Neural progenitor cell (in vitro differentiated cells): ENCODE data around the gene C3orf70. TPM values are rescaled to one million over a fixed set of nuclear protein-coding genes. Genes with fewer than 3 reads are reported as not detected.
A peak's percentile ranks its signal among the peaks of the same experiment; 100 is the strongest.

ENCODE experiments used
- DNase-seq: peaks from one replicate; pipeline ENCODE4 v3.0.0-alpha.2; 2016; ENCODE audit warnings: low spot score
- H2AFZ ChIP-seq: fragments of 200-600 bp; sonication (generic); replicated peaks from 2 replicates; pipeline ENCODE4 v1.6.1; 2016; ENCODE audit warnings: antibody characterized with exemption
- H3F3A ChIP-seq: fragments of 200-600 bp; sonication (generic); 2 replicates; pipeline ENCODE4 v1.6.1; 2016; ENCODE audit warnings: antibody characterized with exemption, low read depth
- H3K27ac ChIP-seq: fragments of 200-600 bp; sonication (generic); 2 replicates; pipeline ENCODE4 v1.5.1; 2016; ENCODE audit warnings: mild to moderate bottlenecking
- H3K27me3 ChIP-seq: fragments of 200-600 bp; sonication (generic); 2 replicates; pipeline ENCODE4 v1.6.1; 2016; ENCODE audit warnings: mild to moderate bottlenecking, moderate library complexity
- H3K36me3 ChIP-seq: fragments of 200-600 bp; sonication (generic); 2 replicates; pipeline ENCODE4 v1.5.1; 2016
- H3K4me1 ChIP-seq: fragments of 200-600 bp; sonication (generic); 2 replicates; pipeline ENCODE4 v1.6.1; 2016; ENCODE audit warnings: mixed run types
- H3K4me2 ChIP-seq: fragments of 200-600 bp; sonication (generic); 2 replicates; pipeline ENCODE4 v1.6.1; 2016
- H3K4me3 ChIP-seq: fragments of 200-600 bp; sonication (generic); 2 replicates; pipeline ENCODE4 v1.5.1; 2016
- H3K79me2 ChIP-seq: fragments of 200-600 bp; sonication (generic); 2 replicates; pipeline ENCODE4 v1.6.1; 2016; ENCODE audit warnings: low read depth
- H3K9ac ChIP-seq: fragments of 200-600 bp; sonication (generic); 2 replicates; pipeline ENCODE4 v1.6.1; 2016
- H3K9me3 ChIP-seq: fragments of 200-600 bp; sonication (generic); 2 replicates; pipeline ENCODE4 v1.5.1; 2016; ENCODE audit warnings: low read depth
- H4K20me1 ChIP-seq: fragments of 200-600 bp; sonication (generic); 2 replicates; pipeline ENCODE4 v1.6.1; 2016; ENCODE audit warnings: low read depth
- H3K27ac Mint-ChIP-seq: 3 replicates; pipeline ENCODE4 v1.8.0; 2021; ENCODE audit warnings: mixed read lengths
- H3K27me3 Mint-ChIP-seq: 2 replicates; pipeline ENCODE4 v1.8.0; 2022; ENCODE audit warnings: low read depth, mild to moderate bottlenecking, inconsistent platforms, moderate library complexity, mixed read lengths; ENCODE audit not compliant: insufficient read depth
- H3K36me3 Mint-ChIP-seq: 3 replicates; pipeline ENCODE4 v1.8.0; 2021; ENCODE audit warnings: mixed read lengths
- H3K4me1 Mint-ChIP-seq: 3 replicates; pipeline ENCODE4 v1.8.0; 2021; ENCODE audit warnings: mixed read lengths
- H3K4me3 Mint-ChIP-seq: 3 replicates; pipeline ENCODE4 v1.8.0; 2021; ENCODE audit warnings: mild to moderate bottlenecking, moderate library complexity, mixed read lengths
- H3K9me3 Mint-ChIP-seq: 3 replicates; pipeline ENCODE4 v1.8.0; 2020; ENCODE audit warnings: mixed read lengths
- CTCF ChIP-seq: fragments of 200-600 bp; sonication (generic); IDR thresholded peaks from 2 replicates; pipeline ENCODE4 v1.5.1; 2017; ENCODE audit warnings: antibody characterized with exemption, mild to moderate bottlenecking
- EZH2 ChIP-seq: fragments of 200-600 bp; sonication (generic); IDR thresholded peaks from 2 replicates; pipeline ENCODE4 v1.6.1; 2017; ENCODE audit warnings: antibody characterized with exemption, mild to moderate bottlenecking, moderate library complexity
- EZH2phosphoT487 ChIP-seq: fragments of 200-600 bp; sonication (generic); IDR thresholded peaks from 2 replicates; pipeline ENCODE4 v1.6.1; 2017; ENCODE audit warnings: antibody characterized with exemption
- total RNA-seq: library from RNA; depleted of rRNA; stranded (reverse); fragments of >200 nt; gene quantifications from 2 replicates; pipeline ENCODE4 v1.2.3, GENCODE V29; 2015; ENCODE audit warnings: low replicate concordance

Gene C3orf70
- total RNA-seq, 1 donor from 2014 or later: 4.8 TPM

- Mint-ChIP-seq H3K36me3 (no peaks in the 10 kb centered on the region), H3K27ac (no peak overlapping the region), H3K27me3 (peaks cover 5% of the 10 kb centered on the region), H3K4me3 (no peak overlapping the region), H3K9me3 (no peaks in the 10 kb centered on the region), H3K4me1 (no peaks in the 10 kb centered on the region)
- Histone ChIP-seq H3K79me2 (no peaks in the 10 kb centered on the region), H3K27me3 (no peaks in the 10 kb centered on the region), H4K20me1 (no peaks in the 10 kb centered on the region), H3K9me3 (no peaks in the 10 kb centered on the region), H3K4me1 (no peaks in the 10 kb centered on the region), H3F3A (no peaks in the 10 kb centered on the region), H3K9ac (no peak overlapping the region), H2AFZ (no peak overlapping the region), H3K27ac (no peak overlapping the region), H3K4me2 (no peak overlapping the region), H3K36me3 (no peaks in the 10 kb centered on the region), H3K4me3 (no peak overlapping the region)
- DNase-seq: no peak
- TF ChIP-seq EZH2: no peak
- no peak for TF ChIP-seq EZH2phosphoT487
- no peak for TF ChIP-seq CTCF
Measured at GRCh38 chr3:185161761-185162160, 8.9 kb upstream of the C3orf70 start.

- H3K4me1 ChIP-seq: peaks cover 6% of the 10 kb centered on the region
- no peak overlapping the region for H3K27ac ChIP-seq
- H3K9me3 ChIP-seq: no peaks in the 10 kb centered on the region
- no peak overlapping the region for H3K4me2 ChIP-seq
- H3K27me3 Mint-ChIP-seq: no peaks in the 10 kb centered on the region
- TF ChIP-seq CTCF (no peak), EZH2 (no peak), EZH2phosphoT487 (no peak)
- no peaks in the 10 kb centered on the region for H3K4me1 Mint-ChIP-seq
- peaks cover 28% of the 10 kb centered on the region for H3F3A ChIP-seq
- H3K4me3 ChIP-seq: no peak overlapping the region
- H3K36me3 Mint-ChIP-seq: no peaks in the 10 kb centered on the region
- no peaks in the 10 kb centered on the region for H3K36me3 ChIP-seq
- H4K20me1 ChIP-seq: no peaks in the 10 kb centered on the region
- H3K79me2 ChIP-seq: no peaks in the 10 kb centered on the region
- no peak overlapping the region for H3K9ac ChIP-seq
- H3K27me3 ChIP-seq: peaks cover 13% of the 10 kb centered on the region
- peak overlapping the region; percentile 9 for H2AFZ ChIP-seq
- no peaks in the 10 kb centered on the region for H3K9me3 Mint-ChIP-seq
- no peak overlapping the region for H3K27ac Mint-ChIP-seq
- DNase-seq: no peak
- peak overlapping the region; percentile 49 for H3K4me3 Mint-ChIP-seq
Measured at GRCh38 chr3:185157347-185157746, 4.5 kb upstream of the C3orf70 start.

- no peak overlapping the region for H3K4me3 ChIP-seq
- H2AFZ ChIP-seq: no peak overlapping the region
- H3K9me3 Mint-ChIP-seq: no peaks in the 10 kb centered on the region
Measured at GRCh38 chr3:185155678-185156077, 2.8 kb upstream of the C3orf70 start.

More at GRCh38 chr3:185155678-185156077, 2.8 kb upstream of the C3orf70 start:
- Mint-ChIP-seq H3K27me3 (peaks cover 6% of the 10 kb centered on the region), H3K4me1 (peaks cover 3% of the 10 kb centered on the region), H3K4me3 (no peak overlapping the region), H3K36me3 (no peaks in the 10 kb centered on the region), H3K27ac (no peak overlapping the region)
- Histone ChIP-seq H3K79me2 (no peaks in the 10 kb centered on the region), H3K27ac (no peak overlapping the region), H3K27me3 (peaks cover 30% of the 10 kb centered on the region), H3K4me2 (no peak overlapping the region), H3K9ac (no peak overlapping the region), H4K20me1 (no peaks in the 10 kb centered on the region), H3K4me1 (peaks cover 20% of the 10 kb centered on the region), H3K36me3 (no peaks in the 10 kb centered on the region), H3F3A (peaks cover 37% of the 10 kb centered on the region), H3K9me3 (no peaks in the 10 kb centered on the region)
- DNase-seq: no peak
- TF ChIP-seq CTCF (no peak), EZH2phosphoT487 (no peak), EZH2 (no peak)
